DND-41 (cell line): Measurements from ENCODE around the gene RMI2.

Source experiments
- CTCF ChIP-seq: IDR thresholded peaks from 2 replicates; pipeline ENCODE4 v1.5.1; 2012; ENCODE audit warnings: borderline replicate concordance, low read length, moderate library complexity, mild to moderate bottlenecking; ENCODE audit not compliant: poor library complexity, severe bottlenecking; ENCODE audit errors: extremely low read depth
- EZH2 ChIP-seq: IDR thresholded peaks from 3 replicates; pipeline ENCODE4 v1.6.1; 2012; ENCODE audit warnings: borderline replicate concordance, low read depth, mild to moderate bottlenecking, moderate library complexity, low read length, inconsistent platforms; ENCODE audit not compliant: severe bottlenecking

GRCh38 chr16:11363927-11364258 is 18.6 kb downstream of the RMI2 start:
- TF ChIP-seq CTCF (no peak), EZH2 (no peak)
